ENCODE data around the gene OSBPL10. TPM values are rescaled to one million over a fixed set of nuclear protein-coding genes. Genes with fewer than 3 reads are reported as not detected.

The OSBPL10 gene
- total and polyA plus RNA-seq, 7 donors = 0.75 to 4.6 (median 2.3) TPM

- WGBS, 3 donors = 80 to 81% (median 81%) methylated on average over 10 of the region's 10 CpGs
These were observed 34.5 kb downstream of the OSBPL10 start for GRCh38 chr3:31946484-31947081.

GRCh38 chr3:31945738-31946052 is 35.4 kb downstream of the OSBPL10 start:
- WGBS, 3 donors = 66 to 78% (median 70%) methylated on average over 3 of the region's 3 CpGs
- no peak for TF ChIP-seq CTCF (IDR thresholded peaks at IDR 0.05)
- Histone ChIP-seq H3K27ac (peak overlapping the region; percentile 38), H3K27me3 (ENCODE audit: insufficient read depth in 3 of 3, low read length in 2 of 3) (peaks cover 0 to 2% (median 0%) of the 10 kb centered on the region in 3 donors), H3K9me3 (no peaks in the 10 kb centered on the region), H3K36me3 (ENCODE audit: insufficient read depth in 1 of 2, low read depth in 1 of 2) (no peaks in the 10 kb centered on the region), H3K4me3 (no peak overlapping the region), H3K4me1 (no peaks in the 10 kb centered on the region)
- DNase-seq (no peak), ATAC-seq (peak in 3 of 4 donors; percentile 44 to 78 (median 50))
- intact Hi-C loops (cut with DNase I) = no loop called here

More at GRCh38 chr3:31946484-31947081, 34.5 kb downstream of the OSBPL10 start:
- DNase-seq (peak in 1 of 2 donors; percentile 52), ATAC-seq (peak in 1 of 4 donors; percentile 70)
- Histone ChIP-seq H3K36me3 (ENCODE audit: insufficient read depth in 1 of 2, low read depth in 1 of 2) (no peaks in the 10 kb centered on the region), H3K4me1 (no peaks in the 10 kb centered on the region), H3K4me3 (no peak overlapping the region), H3K9me3 (no peaks in the 10 kb centered on the region), H3K27me3 (ENCODE audit: insufficient read depth in 3 of 3, low read length in 2 of 3) (peaks cover 0 to 2% (median 0%) of the 10 kb centered on the region in 3 donors), H3K27ac (peak overlapping the region; percentile 15)
- intact Hi-C loops (cut with DNase I) = no loop called here
- TF ChIP-seq CTCF (IDR thresholded peaks at IDR 0.05) = no peak

GRCh38 chr3:31943041-31943440 is 38.0 kb downstream of the OSBPL10 start:
- H3K36me3 ChIP-seq (ENCODE audit: insufficient read depth in 1 of 2, low read depth in 1 of 2) = no peaks in the 10 kb centered on the region
- H3K27me3 ChIP-seq (ENCODE audit: insufficient read depth in 3 of 3, low read length in 2 of 3) = peaks cover 0 to 2% (median 0%) of the 10 kb centered on the region in 3 donors
- H3K27ac ChIP-seq = no peak overlapping the region
- no peaks in the 10 kb centered on the region for H3K9me3 ChIP-seq
- ATAC-seq (no peak), DNase-seq (no peak)
- intact Hi-C loops (cut with DNase I) = no loop called here
- H3K4me1 ChIP-seq = no peaks in the 10 kb centered on the region
- no peak overlapping the region for H3K4me3 ChIP-seq
- TF ChIP-seq CTCF (IDR thresholded peaks at IDR 0.05) = no peak

GRCh38 chr3:31942446-31942845 is 38.6 kb downstream of the OSBPL10 start:
- 93 to 100% (median 95%) methylated on average over 2 of the region's 2 CpGs for WGBS, 3 donors
- ATAC-seq (no peak), DNase-seq (no peak)
- Histone ChIP-seq H3K27ac (no peak overlapping the region), H3K27me3 (ENCODE audit: insufficient read depth in 3 of 3, low read length in 2 of 3) (peaks cover 0 to 2% (median 0%) of the 10 kb centered on the region in 3 donors), H3K4me1 (no peaks in the 10 kb centered on the region), H3K4me3 (no peak overlapping the region), H3K36me3 (ENCODE audit: insufficient read depth in 1 of 2, low read depth in 1 of 2) (no peaks in the 10 kb centered on the region), H3K9me3 (no peaks in the 10 kb centered on the region)
- intact Hi-C loops (cut with DNase I) = no loop called here
- no peak for TF ChIP-seq CTCF (IDR thresholded peaks at IDR 0.05)

GRCh38 chr3:31937225-31937624 is 43.8 kb downstream of the OSBPL10 start:
- DNase-seq (no peak), ATAC-seq (no peak)
- H3K27ac ChIP-seq = no peak overlapping the region
- H3K4me3 ChIP-seq = no peak overlapping the region
- intact Hi-C loops (cut with DNase I) = no loop called here
- peaks cover 0 to 2% (median 0%) of the 10 kb centered on the region in 3 donors for H3K27me3 ChIP-seq (ENCODE audit: insufficient read depth in 3 of 3, low read length in 2 of 3)
- no peak for TF ChIP-seq CTCF (IDR thresholded peaks at IDR 0.05)
- H3K4me1 ChIP-seq = no peaks in the 10 kb centered on the region
- H3K36me3 ChIP-seq (ENCODE audit: insufficient read depth in 1 of 2, low read depth in 1 of 2) = no peaks in the 10 kb centered on the region
- WGBS, 3 donors = 86 to 94% (median 88%) methylated on average over 4 of the region's 4 CpGs
- no peaks in the 10 kb centered on the region for H3K9me3 ChIP-seq

Measured in psoas muscle (tissue), 8 donors.